Kidney (tissue), 14 donors: ENCODE measurements around the gene TMEM40. TPM values are rescaled to one million over a fixed set of nuclear protein-coding genes. Genes with fewer than 3 reads are reported as not detected.

Source experiments
- DNase-seq, 5 donors: peaks; one replicate each; pipeline ENCODE4 v3.0.0-alpha.2; 2013 to 2020
- FAIRE-seq: peaks from 2 replicates; lab custom pipeline; 2012; peaks lifted over from hg19 to GRCh38; lab: Jason Lieb, UNC
- H3K27ac ChIP-seq, 2 donors: one replicate each; pipeline ENCODE4 v1.7.0; 2013; ENCODE audit warnings: low read depth in 2 of 2, low read length in 2 of 2, inconsistent platforms in 1 of 2
- H3K27me3 ChIP-seq: one replicate; pipeline ENCODE4 v1.7.1; 2013; ENCODE audit warnings: low read length, inconsistent platforms; ENCODE audit not compliant: control insufficient read depth, insufficient read depth
- H3K36me3 ChIP-seq, 3 donors: one replicate each; pipeline versions ENCODE4 v1.7.0 to v1.7.1; 2013; ENCODE audit warnings: low read length in 3 of 3, control low read depth in 1 of 3, inconsistent platforms in 1 of 3; ENCODE audit not compliant: insufficient read depth in 3 of 3, control insufficient read depth in 2 of 3
- H3K4me1 ChIP-seq, 3 donors: one replicate each; pipeline versions ENCODE4 v1.7.0 to v1.7.1; 2013; ENCODE audit warnings: low read length in 3 of 3, inconsistent platforms in 1 of 3, low read depth in 1 of 3; ENCODE audit not compliant: control insufficient read depth in 2 of 3, insufficient read depth in 2 of 3
- H3K4me3 ChIP-seq, 3 donors: one replicate each; pipeline versions ENCODE4 v1.7.0 to v1.8.1; 2013; ENCODE audit warnings: low read length in 3 of 3, control low read depth in 1 of 3, inconsistent platforms in 1 of 3
- H3K9ac ChIP-seq, 3 donors: one replicate each; pipeline versions ENCODE4 v1.7.0 to v1.7.1; 2013; ENCODE audit warnings: low read length in 3 of 3, control low read depth in 1 of 3, inconsistent platforms in 1 of 3
- H3K9me3 ChIP-seq, 3 donors: one replicate each; pipeline versions ENCODE4 v1.7.0 to v1.7.1; 2013; ENCODE audit warnings: low read length in 3 of 3, control low read depth in 1 of 3, inconsistent platforms in 1 of 3; ENCODE audit not compliant: control insufficient read depth in 2 of 3, insufficient read depth in 1 of 3
- intact Hi-C: fragments of 100-400 bp; cut with DNase I; formaldehyde crosslinking; loops from one replicate; pipeline ENCODE4 v1.11.1; 2022
- polyA plus RNA-seq: library from polyadenylated mRNA; stranded (reverse); fragments of 350-450 nt; fragmentation: Illumina TruSeq; extraction: RNeasy Lipid Tissue Mini Kit (QIAGEN cat#74804); gene quantifications from one replicate; pipeline ENCODE4 v1.2.3, GENCODE V29; 2014; ENCODE audit warnings: low read depth, low replicate concordance; ENCODE audit not compliant: insufficient read depth
- total RNA-seq: library from RNA; stranded (reverse); fragmentation: NEBNext Ultra II Directional; extraction: Animal tissue kit (Norgen Biotek cat#: 25700); gene quantifications from one replicate; pipeline ENCODE4 v1.2.1, GENCODE V29; 2021
- TF ChIP-seq, protein P1 (sequence below): IDR thresholded peaks from 3 replicates; pipeline ENCODE4 v1.5.1; 2012; ENCODE audit warnings: mild to moderate bottlenecking, moderate library complexity, borderline replicate concordance; ENCODE audit not compliant: insufficient read depth; ENCODE audit errors: extremely low read depth
- donor health status: control.
- donor health status: control.
- donor health status: control.
- donor health status: control.
- donor health status: control.
- donor health status: DM: yes; HTN: yes; CAD: no.
- donor health status: Normal renal cell carcinoma (clear cell type).

TMEM40 gene
- total and polyA plus RNA-seq, 2 donors from 2014 or later, result 0.52 TPM; not detected in 1

- TF ChIP-seq, protein P1, sequence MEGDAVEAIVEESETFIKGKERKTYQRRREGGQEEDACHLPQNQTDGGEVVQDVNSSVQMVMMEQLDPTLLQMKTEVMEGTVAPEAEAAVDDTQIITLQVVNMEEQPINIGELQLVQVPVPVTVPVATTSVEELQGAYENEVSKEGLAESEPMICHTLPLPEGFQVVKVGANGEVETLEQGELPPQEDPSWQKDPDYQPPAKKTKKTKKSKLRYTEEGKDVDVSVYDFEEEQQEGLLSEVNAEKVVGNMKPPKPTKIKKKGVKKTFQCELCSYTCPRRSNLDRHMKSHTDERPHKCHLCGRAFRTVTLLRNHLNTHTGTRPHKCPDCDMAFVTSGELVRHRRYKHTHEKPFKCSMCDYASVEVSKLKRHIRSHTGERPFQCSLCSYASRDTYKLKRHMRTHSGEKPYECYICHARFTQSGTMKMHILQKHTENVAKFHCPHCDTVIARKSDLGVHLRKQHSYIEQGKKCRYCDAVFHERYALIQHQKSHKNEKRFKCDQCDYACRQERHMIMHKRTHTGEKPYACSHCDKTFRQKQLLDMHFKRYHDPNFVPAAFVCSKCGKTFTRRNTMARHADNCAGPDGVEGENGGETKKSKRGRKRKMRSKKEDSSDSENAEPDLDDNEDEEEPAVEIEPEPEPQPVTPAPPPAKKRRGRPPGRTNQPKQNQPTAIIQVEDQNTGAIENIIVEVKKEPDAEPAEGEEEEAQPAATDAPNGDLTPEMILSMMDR, result no peak
- H3K4me3 ChIP-seq, result no peak overlapping the region
- FAIRE-seq, result no peak
- no peak overlapping the region for H3K27ac ChIP-seq
- H3K4me1 ChIP-seq, result no peaks in the 10 kb centered on the region
- intact Hi-C loops, result no loop called here
- H3K9me3 ChIP-seq, result no peaks in the 10 kb centered on the region
- no peak for DNase-seq
- H3K36me3 ChIP-seq, result no peaks in the 10 kb centered on the region
- no peaks in the 10 kb centered on the region for H3K27me3 ChIP-seq
- H3K9ac ChIP-seq, result no peak overlapping the region
Measured at GRCh38 chr3:12689997-12690711, 68.9 kb downstream of the TMEM40 start.

DNA sequence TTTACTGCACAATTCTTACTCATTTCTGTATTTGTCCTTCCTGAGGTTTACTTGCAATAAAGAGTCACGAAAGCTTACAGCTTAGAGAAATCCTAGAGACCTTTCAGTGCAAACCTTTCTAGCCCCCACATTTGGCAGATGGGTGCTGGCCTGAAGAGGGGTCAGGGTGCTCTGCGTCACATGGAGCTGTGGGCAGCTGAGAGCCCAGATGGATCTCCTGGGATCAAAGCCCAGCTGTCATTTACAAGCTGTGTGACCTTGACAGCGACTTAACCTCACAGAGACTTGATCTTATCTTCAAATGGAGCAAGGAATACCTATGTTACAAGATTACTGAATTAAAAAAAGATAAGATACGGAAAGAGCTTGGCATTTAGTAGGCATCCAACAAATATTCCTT lies 71.1 kb downstream of the TMEM40 start:
- intact Hi-C loops, result no loop called here
- H3K9ac ChIP-seq, result no peak overlapping the region
- DNase-seq (no peak), FAIRE-seq (no peak)
- no peaks in the 10 kb centered on the region for H3K4me1 ChIP-seq
- TF ChIP-seq, protein P1, result no peak
- no peaks in the 10 kb centered on the region for H3K27me3 ChIP-seq
- no peaks in the 10 kb centered on the region for H3K36me3 ChIP-seq
- no peak overlapping the region for H3K27ac ChIP-seq
- no peak overlapping the region for H3K4me3 ChIP-seq
- H3K9me3 ChIP-seq, result no peaks in the 10 kb centered on the region

- no peak for DNase-seq
- no peak overlapping the region for H3K9ac ChIP-seq
- H3K27ac ChIP-seq, result no peak overlapping the region
- H3K9me3 ChIP-seq, result no peaks in the 10 kb centered on the region
- TF ChIP-seq, protein P1, result no peak
- no peaks in the 10 kb centered on the region for H3K27me3 ChIP-seq
- no peaks in the 10 kb centered on the region for H3K4me1 ChIP-seq
- FAIRE-seq, result no peak
- no peak overlapping the region for H3K4me3 ChIP-seq
- intact Hi-C loops, result no loop called here
- no peaks in the 10 kb centered on the region for H3K36me3 ChIP-seq
Measured at GRCh38 chr3:12686096-12686495, 73.0 kb downstream of the TMEM40 start.

Other genes with a start within 250 kb of the TMEM40 start
- 1.7 TPM for gene MKRN2OS, start 213.8 kb downstream of the TMEM40 start, total RNA-seq
- gene MKRN2OS, start 213.8 kb downstream of the TMEM40 start, polyA plus RNA-seq, result not detected
- gene MKRN2, start 202.2 kb downstream of the TMEM40 start, total RNA-seq, result 27.0 TPM
- gene MKRN2, start 202.2 kb downstream of the TMEM40 start, polyA plus RNA-seq, result 15.9 TPM
- 79.6 TPM for gene RAF1, start 95.1 kb downstream of the TMEM40 start, total RNA-seq
- 53.0 TPM for gene RAF1, start 95.1 kb downstream of the TMEM40 start, polyA plus RNA-seq
- 7.1 TPM for gene CAND2, start 37.4 kb upstream of the TMEM40 start, total RNA-seq
- gene CAND2, start 37.4 kb upstream of the TMEM40 start, polyA plus RNA-seq, result 3.9 TPM
- 1,227 TPM for gene RPL32, start 82.3 kb upstream of the TMEM40 start, total RNA-seq
- 2,612 TPM for gene RPL32, start 82.3 kb upstream of the TMEM40 start, polyA plus RNA-seq